GM18517 (cell line): ENCODE results near the gene ZFR2.
"Not testable (repeated sequence)": the region's sequence is repeated elsewhere in the genome, so short reads cannot be mapped to it uniquely, and the experiment has no call there.

Experiments used
- ATAC-seq: cut with Tn5 transposase; IDR thresholded peaks from one replicate; pipeline ENCODE4 v1.9.1; 2021; ENCODE audit warnings: mild to moderate bottlenecking, moderate library complexity; ENCODE audit not compliant: unreplicated experiment

The ZFR2 gene

GRCh38 chr19:3868770-3869456 is at the start of gene ZFR2:
TSS of gene ZFR2 (minus strand) at chr19:3869038. CDS start at chr19:3869017, 21 bp downstream.
- no peak for ATAC-seq

GRCh38 chr19:3916033-3916432 is 47.2 kb upstream of the ZFR2 start:
- ATAC-seq = no peak

- ATAC-seq = no peak
Observed at GRCh38 chr19:3914199-3914598, 45.4 kb upstream of the ZFR2 start.

GRCh38 chr19:3910105-3910504 is 41.3 kb upstream of the ZFR2 start:
- no peak for ATAC-seq

- no peak for ATAC-seq
Observed at GRCh38 chr19:3908266-3909054, 39.6 kb upstream of the ZFR2 start.

GRCh38 chr19:3907626-3908265 is 38.9 kb upstream of the ZFR2 start:
- no peak for ATAC-seq

- ATAC-seq = no peak
Observed at GRCh38 chr19:3904233-3904632, 35.4 kb upstream of the ZFR2 start.

GRCh38 chr19:3902317-3902973 is 33.6 kb upstream of the ZFR2 start:
- ATAC-seq = no peak

GRCh38 chr19:3899531-3900294 is 30.9 kb upstream of the ZFR2 start:
- no peak for ATAC-seq

GRCh38 chr19:3898426-3898825 is 29.6 kb upstream of the ZFR2 start:
- ATAC-seq = no peak

GRCh38 chr19:3897936-3898335 is 29.1 kb upstream of the ZFR2 start:
- no peak for ATAC-seq

GRCh38 chr19:3895788-3896187 is 26.9 kb upstream of the ZFR2 start:
- no peak for ATAC-seq

- ATAC-seq = not testable (repeated sequence)
Observed at GRCh38 chr19:3894959-3895358, 26.1 kb upstream of the ZFR2 start.

GRCh38 chr19:3893509-3894179 is 24.8 kb upstream of the ZFR2 start:
- no peak for ATAC-seq

- ATAC-seq = no peak
Observed at GRCh38 chr19:3890591-3890990, 21.8 kb upstream of the ZFR2 start.

GRCh38 chr19:3882041-3882384 is 13.2 kb upstream of the ZFR2 start:
- ATAC-seq = no peak

- ATAC-seq = no peak
Observed at GRCh38 chr19:3881272-3882040, 12.6 kb upstream of the ZFR2 start.

GRCh38 chr19:3880471-3881271 is 11.8 kb upstream of the ZFR2 start, which contains the start of gene ATCAY:
TSS of gene ATCAY (plus strand) at chr19:3880685. CDS start at chr19:3885768, 5,083 bp downstream.
- no peak for ATAC-seq
